Kidney (tissue), 14 donors: ENCODE measurements around the gene KCNQ1. TPM values are rescaled to one million over a fixed set of nuclear protein-coding genes. Genes with fewer than 3 reads are reported as not detected.

Experiments used
- DNase-seq, 5 donors: peaks; one replicate each; pipeline ENCODE4 v3.0.0-alpha.2; 2013 to 2020
- FAIRE-seq: peaks from 2 replicates; lab custom pipeline; 2012; peaks lifted over from hg19 to GRCh38; lab: Jason Lieb, UNC
- H3K27ac ChIP-seq, 2 donors: one replicate each; pipeline ENCODE4 v1.7.0; 2013; ENCODE audit warnings: low read depth in 2 of 2, low read length in 2 of 2, inconsistent platforms in 1 of 2
- H3K27me3 ChIP-seq: one replicate; pipeline ENCODE4 v1.7.1; 2013; ENCODE audit warnings: low read length, inconsistent platforms; ENCODE audit not compliant: control insufficient read depth, insufficient read depth
- H3K36me3 ChIP-seq, 3 donors: one replicate each; pipeline versions ENCODE4 v1.7.0 to v1.7.1; 2013; ENCODE audit warnings: low read length in 3 of 3, control low read depth in 1 of 3, inconsistent platforms in 1 of 3; ENCODE audit not compliant: insufficient read depth in 3 of 3, control insufficient read depth in 2 of 3
- H3K4me1 ChIP-seq, 3 donors: one replicate each; pipeline versions ENCODE4 v1.7.0 to v1.7.1; 2013; ENCODE audit warnings: low read length in 3 of 3, inconsistent platforms in 1 of 3, low read depth in 1 of 3; ENCODE audit not compliant: control insufficient read depth in 2 of 3, insufficient read depth in 2 of 3
- H3K4me3 ChIP-seq, 3 donors: one replicate each; pipeline versions ENCODE4 v1.7.0 to v1.8.1; 2013; ENCODE audit warnings: low read length in 3 of 3, control low read depth in 1 of 3, inconsistent platforms in 1 of 3
- H3K9ac ChIP-seq, 3 donors: one replicate each; pipeline versions ENCODE4 v1.7.0 to v1.7.1; 2013; ENCODE audit warnings: low read length in 3 of 3, control low read depth in 1 of 3, inconsistent platforms in 1 of 3
- H3K9me3 ChIP-seq, 3 donors: one replicate each; pipeline versions ENCODE4 v1.7.0 to v1.7.1; 2013; ENCODE audit warnings: low read length in 3 of 3, control low read depth in 1 of 3, inconsistent platforms in 1 of 3; ENCODE audit not compliant: control insufficient read depth in 2 of 3, insufficient read depth in 1 of 3
- CTCF ChIP-seq: IDR thresholded peaks from 3 replicates; pipeline ENCODE4 v1.5.1; 2012; ENCODE audit warnings: mild to moderate bottlenecking, moderate library complexity, borderline replicate concordance; ENCODE audit not compliant: insufficient read depth; ENCODE audit errors: extremely low read depth
- intact Hi-C: fragments of 100-400 bp; cut with DNase I; formaldehyde crosslinking; loops from one replicate; pipeline ENCODE4 v1.11.1; 2022
- polyA plus RNA-seq: library from polyadenylated mRNA; stranded (reverse); fragments of 350-450 nt; fragmentation: Illumina TruSeq; extraction: RNeasy Lipid Tissue Mini Kit (QIAGEN cat#74804); gene quantifications from one replicate; pipeline ENCODE4 v1.2.3, GENCODE V29; 2014; ENCODE audit warnings: low read depth, low replicate concordance; ENCODE audit not compliant: insufficient read depth
- total RNA-seq: library from RNA; stranded (reverse); fragmentation: NEBNext Ultra II Directional; extraction: Animal tissue kit (Norgen Biotek cat#: 25700); gene quantifications from one replicate; pipeline ENCODE4 v1.2.1, GENCODE V29; 2021
- donor health status: control.
- donor health status: control.
- donor health status: control.
- donor health status: control.
- donor health status: control.
- donor health status: DM: yes; HTN: yes; CAD: no.
- donor health status: Normal renal cell carcinoma (clear cell type).

The KCNQ1 gene
- total and polyA plus RNA-seq, 2 donors from 2014 or later: 45.5 to 49.4 TPM

GRCh38 chr11:2652333-2653197, 207.8 kb downstream of the KCNQ1 start:
- Histone ChIP-seq H3K36me3 (no peaks in the 10 kb centered on the region), H3K4me3 (no peak overlapping the region), H3K27me3 (no peaks in the 10 kb centered on the region), H3K4me1 (peaks cover 0 to 3% (median 0%) of the 10 kb centered on the region in 3 donors), H3K9ac (no peak overlapping the region), H3K27ac (no peak overlapping the region), H3K9me3 (peaks cover 0 to 60% (median 2%) of the 10 kb centered on the region in 3 donors)
- no peak for FAIRE-seq
- no peak for TF ChIP-seq CTCF
- intact Hi-C loops: no loop called here
- DNase-seq: peak in 1 of 5 donors; percentile 29

- H3K4me3 ChIP-seq: no peak overlapping the region
- H3K9me3 ChIP-seq: peaks cover 0 to 61% (median 2%) of the 10 kb centered on the region in 3 donors
- peaks cover 0 to 3% (median 0%) of the 10 kb centered on the region in 3 donors for H3K4me1 ChIP-seq
- FAIRE-seq (no peak), DNase-seq (peak in 1 of 5 donors; percentile 44)
- no peak overlapping the region for H3K27ac ChIP-seq
- no peaks in the 10 kb centered on the region for H3K27me3 ChIP-seq
- H3K36me3 ChIP-seq: no peaks in the 10 kb centered on the region
- H3K9ac ChIP-seq: no peak overlapping the region
- intact Hi-C loops: no loop called here
- TF ChIP-seq CTCF: no peak
Observed at GRCh38 chr11:2653198-2653551, 208.4 kb downstream of the KCNQ1 start.

GRCh38 chr11:2653930-2654739, 209.3 kb downstream of the KCNQ1 start:
- FAIRE-seq: no peak
- no peak overlapping the region for H3K4me3 ChIP-seq
- TF ChIP-seq CTCF: no peak
- H3K9me3 ChIP-seq: peaks cover 0 to 63% (median 2%) of the 10 kb centered on the region in 3 donors
- no peak overlapping the region for H3K27ac ChIP-seq
- intact Hi-C loops: no loop called here
- H3K27me3 ChIP-seq: no peaks in the 10 kb centered on the region
- H3K4me1 ChIP-seq: peaks cover 0 to 3% (median 0%) of the 10 kb centered on the region in 3 donors
- no peaks in the 10 kb centered on the region for H3K36me3 ChIP-seq
- H3K9ac ChIP-seq: no peak overlapping the region
- DNase-seq: peak in 2 of 5 donors; percentile 34 to 48
